K562 (cell line): ENCODE measurements around the gene DDAH1.

ENCODE experiments used
- E2F4 ChIP-seq: sonication (generic); formaldehyde crosslinking; IDR thresholded peaks from 2 replicates; pipeline ENCODE4 v1.8.0; 2022; ENCODE audit warnings: mild to moderate bottlenecking, low read depth, missing genetic modification reagents
- ERF ChIP-seq: fragments of 450-650 bp; formaldehyde crosslinking; IDR thresholded peaks from 2 replicates; pipeline ENCODE4 v1.4.0; 2020; ENCODE audit warnings: mild to moderate bottlenecking, mixed read lengths
- FOXA1 ChIP-seq: fragments of 450-650 bp; IDR thresholded peaks from 2 replicates; pipeline ENCODE4 v1.6.1; 2016; ENCODE audit warnings: mild to moderate bottlenecking, borderline replicate concordance
- MAX ChIP-seq: sonication (generic); formaldehyde crosslinking; IDR thresholded peaks from 2 replicates; pipeline ENCODE4 v1.9.0; 2022; ENCODE audit warnings: mild to moderate bottlenecking, missing genetic modification reagents
- MTA1 ChIP-seq: fragments of 450-650 bp; IDR thresholded peaks from 2 replicates; pipeline ENCODE4 v1.6.1; 2017; ENCODE audit warnings: borderline replicate concordance
- POLR2A ChIP-seq: fragments of 450-650 bp; conservative IDR thresholded peaks from 2 replicates; pipeline ENCODE4 v1.6.1; 2016
- PRDM10 ChIP-seq: fragments of 450-650 bp; IDR thresholded peaks from 2 replicates; pipeline ENCODE4 v1.6.1; 2018; ENCODE audit not compliant: partially characterized antibody
- SRSF1 ChIP-seq: fragments of 200-400 bp; formaldehyde crosslinking; IDR thresholded peaks from 2 replicates; pipeline ENCODE4 v1.6.1; 2017; ENCODE audit warnings: mild to moderate bottlenecking, low read depth, low read length, moderate library complexity
- TBP ChIP-seq: optimal IDR thresholded peaks from 2 replicates; pipeline ENCODE3; 2011; ENCODE audit warnings: low read depth, low read length, improper control_type of control experiment
- YY1 ChIP-seq, 3 experiments: IDR thresholded peaks; 2 replicates each; pipeline ENCODE4 v1.6.1; 2011; ENCODE audit warnings: low read length in 2 of 3, mild to moderate bottlenecking in 2 of 3, moderate library complexity in 2 of 3, borderline replicate concordance in 1 of 3, control low read depth in 1 of 3, low read depth in 1 of 3; ENCODE audit not compliant: insufficient read depth in 3 of 3, insufficient replicate concordance in 2 of 3, control insufficient read depth in 1 of 3, insufficient read length in 1 of 3; ENCODE audit errors: extremely low read depth in 1 of 3
- ZFPM2 ChIP-seq: fragments of 250-450 bp; sonication (Bioruptor Pico); IDR thresholded peaks from 2 replicates; pipeline ENCODE4 v1.5.1; 2022; ENCODE audit warnings: mild to moderate bottlenecking
- ZNF140 ChIP-seq: fragments of 250-450 bp; sonication (Bioruptor Pico); IDR thresholded peaks from 2 replicates; pipeline ENCODE4 v1.8.0; 2021; ENCODE audit warnings: moderate library complexity, mild to moderate bottlenecking, inconsistent platforms
- ZNF639 ChIP-seq, 2 experiments: fragments of 200-800 bp in 1 of 2; sonication (Bioruptor generic) in 1 of 2; sonication (generic) in 1 of 2; formaldehyde crosslinking in 1 of 2; IDR thresholded peaks in 1 of 2; conservative IDR thresholded peaks in 1 of 2; 2 replicates each; pipeline versions ENCODE4 v1.5.0 to v1.6.1; 2016 to 2020; ENCODE audit warnings: missing compliant biosample characterization in 1 of 2, missing genetic modification characterization in 1 of 2, missing genetic modification reagents in 1 of 2

GRCh38 chr1:85330214-85330631 is 134.7 kb downstream of the DDAH1 start:
- TF ChIP-seq SRSF1 (no peak), YY1 (IDR thresholded peaks at IDR 0.05; ENCODE audit: borderline replicate concordance in 1 of 3, control insufficient read depth in 1 of 3, extremely low read depth in 1 of 3, insufficient read depth in 3 of 3, insufficient read length in 1 of 3, insufficient replicate concordance in 2 of 3, low read depth in 1 of 3, low read length in 2 of 3) (no peak), ZFPM2 (no peak), ZNF140 (CRISPR knock-in tag) (no peak), ZNF639 (CRISPR knock-in tag; conservative IDR thresholded peaks at IDR 0.05 in 1 of 2, IDR thresholded peaks at IDR 0.05 in 1 of 2) (no peak), MAX (no peak), MTA1 (no peak), ERF (no peak), E2F4 (CRISPR knock-in tag) (no peak), POLR2A (no peak), FOXA1 (no peak), TBP (no peak), PRDM10 (no peak)
